ENCODE measurements around the gene CCDC40. TPM values are rescaled to one million over a fixed set of nuclear protein-coding genes. Genes with fewer than 3 reads are reported as not detected.

Gene CCDC40
- total and polyA plus RNA-seq, 2 donors (not counting 1 experiment from before 2014, with no cell fraction given), result 0.53 to 1.5 TPM

- Histone ChIP-seq H3K27me3 (ENCODE audit: control insufficient read depth, insufficient read depth, low read length) (no peaks in the 10 kb centered on the region), H3K9me3 (ENCODE audit: control insufficient read depth, insufficient read depth, low read depth, low read length) (no peaks in the 10 kb centered on the region), H3K4me3 (replicated peaks in 1 of 4; ENCODE audit: control extremely low read depth in 1 of 4, insufficient read depth in 1 of 4, low read depth in 3 of 4, low read length in 4 of 4) (no peak overlapping the region), H3K79me2 (ENCODE audit: control insufficient read depth, insufficient read depth, low read length) (no peaks in the 10 kb centered on the region), H3K36me3 (ENCODE audit: control insufficient read depth, insufficient read depth, low read length) (no peaks in the 10 kb centered on the region), H3K9ac (ENCODE audit: insufficient read depth, low read length) (no peak overlapping the region), H4K20me1 (ENCODE audit: control insufficient read depth, extremely low read depth, insufficient read depth, low read length) (no peaks in the 10 kb centered on the region), H2AFZ (ENCODE audit: low read length) (no peak overlapping the region), H3K4me1 (ENCODE audit: control insufficient read depth, extremely low read depth, insufficient read depth, low read length) (no peaks in the 10 kb centered on the region), H3K27ac (ENCODE audit: insufficient read depth, low read length) (no peak overlapping the region), H3K4me2 (ENCODE audit: extremely low read depth, insufficient read depth, low read length) (no peak overlapping the region)
- DNase-seq (ENCODE audit: low read depth in 2 of 2), result peak in 1 of 2 donors; percentile 23
- no peak for TF ChIP-seq EZH2 (IDR thresholded peaks at IDR 0.05; ENCODE audit: low read length, missing control alignments)
Observed at GRCh38 chr17:80116276-80116920, 80.0 kb downstream of the CCDC40 start.

GRCh38 chr17:80116921-80117380 lies 80.5 kb downstream of the CCDC40 start:
- Histone ChIP-seq H3K79me2 (ENCODE audit: control insufficient read depth, insufficient read depth, low read length) (no peaks in the 10 kb centered on the region), H4K20me1 (ENCODE audit: control insufficient read depth, extremely low read depth, insufficient read depth, low read length) (no peaks in the 10 kb centered on the region), H3K4me2 (ENCODE audit: extremely low read depth, insufficient read depth, low read length) (no peak overlapping the region), H3K27me3 (ENCODE audit: control insufficient read depth, insufficient read depth, low read length) (no peaks in the 10 kb centered on the region), H2AFZ (ENCODE audit: low read length) (no peak overlapping the region), H3K9me3 (ENCODE audit: control insufficient read depth, insufficient read depth, low read depth, low read length) (no peaks in the 10 kb centered on the region), H3K4me3 (replicated peaks in 1 of 4; ENCODE audit: control extremely low read depth in 1 of 4, insufficient read depth in 1 of 4, low read depth in 3 of 4, low read length in 4 of 4) (no peak overlapping the region), H3K27ac (ENCODE audit: insufficient read depth, low read length) (no peak overlapping the region), H3K36me3 (ENCODE audit: control insufficient read depth, insufficient read depth, low read length) (no peaks in the 10 kb centered on the region), H3K9ac (ENCODE audit: insufficient read depth, low read length) (no peak overlapping the region), H3K4me1 (ENCODE audit: control insufficient read depth, extremely low read depth, insufficient read depth, low read length) (no peaks in the 10 kb centered on the region)
- TF ChIP-seq CTCF (conservative IDR thresholded peaks at IDR 0.05 in 1 of 2, IDR thresholded peaks at IDR 0.05 in 1 of 2; ENCODE audit: low read depth in 1 of 2, low read length in 2 of 2), result no peak
- no peak for TF ChIP-seq EZH2 (IDR thresholded peaks at IDR 0.05; ENCODE audit: low read length, missing control alignments)
- DNase-seq (ENCODE audit: low read depth in 2 of 2), result no peak

GRCh38 chr17:80117491-80118401 lies 81.3 kb downstream of the CCDC40 start:
- Histone ChIP-seq H3K9ac (ENCODE audit: insufficient read depth, low read length) (no peak overlapping the region), H3K4me1 (ENCODE audit: control insufficient read depth, extremely low read depth, insufficient read depth, low read length) (no peaks in the 10 kb centered on the region), H3K4me3 (replicated peaks in 1 of 4; ENCODE audit: control extremely low read depth in 1 of 4, insufficient read depth in 1 of 4, low read depth in 3 of 4, low read length in 4 of 4) (no peak overlapping the region), H3K36me3 (ENCODE audit: control insufficient read depth, insufficient read depth, low read length) (no peaks in the 10 kb centered on the region), H2AFZ (ENCODE audit: low read length) (no peak overlapping the region), H3K27me3 (ENCODE audit: control insufficient read depth, insufficient read depth, low read length) (no peaks in the 10 kb centered on the region), H3K4me2 (ENCODE audit: extremely low read depth, insufficient read depth, low read length) (no peak overlapping the region), H3K9me3 (ENCODE audit: control insufficient read depth, insufficient read depth, low read depth, low read length) (no peaks in the 10 kb centered on the region), H3K79me2 (ENCODE audit: control insufficient read depth, insufficient read depth, low read length) (no peaks in the 10 kb centered on the region), H3K27ac (ENCODE audit: insufficient read depth, low read length) (no peak overlapping the region), H4K20me1 (ENCODE audit: control insufficient read depth, extremely low read depth, insufficient read depth, low read length) (no peaks in the 10 kb centered on the region)
- TF ChIP-seq CTCF (conservative IDR thresholded peaks at IDR 0.05 in 1 of 2, IDR thresholded peaks at IDR 0.05 in 1 of 2; ENCODE audit: low read depth in 1 of 2, low read length in 2 of 2), result no peak
- no peak for TF ChIP-seq EZH2 (IDR thresholded peaks at IDR 0.05; ENCODE audit: low read length, missing control alignments)
- no peak for DNase-seq (ENCODE audit: low read depth in 2 of 2)

Measured in fibroblast of lung (primary cell).